H1 (cell line): ENCODE data around the gene MED16.

Experiments
- CEBPB ChIP-seq: IDR thresholded peaks from 2 replicates; pipeline ENCODE4 v1.6.1; 2012; ENCODE audit warnings: low read depth, low read length
- CTCF ChIP-seq, 3 experiments: IDR thresholded peaks; 1 replicate in 2 of 3; 2 replicates in 1 of 3; pipeline versions ENCODE4 v1.5.1 to v1.6.1; 2011; ENCODE audit warnings: low read length in 3 of 3, mild to moderate bottlenecking in 3 of 3, inconsistent platforms in 2 of 3, low read depth in 1 of 3, moderate library complexity in 1 of 3; ENCODE audit not compliant: insufficient read depth in 1 of 3; ENCODE audit errors: control extremely low read depth in 1 of 3
- EZH2 ChIP-seq: fragments of 200-600 bp; sonication (generic); IDR thresholded peaks from 2 replicates; pipeline ENCODE4 v1.7.1; 2012; ENCODE audit warnings: low read depth, mild to moderate bottlenecking, moderate library complexity, low read length, inconsistent platforms; ENCODE audit not compliant: severe bottlenecking
- RAD21 ChIP-seq, 2 experiments: IDR thresholded peaks in 1 of 2; conservative IDR thresholded peaks in 1 of 2; 2 replicates each; pipeline ENCODE4 v1.6.1; 2011; ENCODE audit warnings: low read depth in 2 of 2, low read length in 2 of 2, improper control_type of control experiment in 1 of 2, inconsistent platforms in 1 of 2, mild to moderate bottlenecking in 1 of 2, moderate library complexity in 1 of 2
- TF ChIP-seq, protein P1 (sequence below): IDR thresholded peaks from 2 replicates; pipeline ENCODE4 v1.6.1; 2012; ENCODE audit warnings: inconsistent platforms

DNA sequence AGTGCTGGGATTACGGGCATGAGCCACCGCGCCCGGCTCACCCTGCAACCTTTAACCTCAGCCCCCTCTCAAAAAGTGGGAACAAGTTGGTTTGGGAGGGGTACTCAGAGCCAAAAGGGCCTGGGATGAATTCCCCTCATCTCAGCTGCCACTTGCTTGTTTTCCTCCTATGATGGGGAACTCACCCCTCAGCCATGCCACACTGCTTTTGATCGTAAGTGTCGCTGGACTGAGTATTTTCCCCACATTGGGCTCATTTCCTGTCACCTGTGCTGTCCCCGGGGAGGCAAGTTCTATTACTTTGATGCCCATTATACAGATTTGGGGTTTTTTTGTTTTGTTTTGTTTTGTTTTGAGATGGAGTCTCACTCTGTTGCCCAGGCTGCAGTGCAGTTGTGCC, 13.5 kb upstream of the MED16 start:
- TF ChIP-seq EZH2 (no peak), CTCF (IDR thresholded peaks at IDR 0.05; ENCODE audit: control extremely low read depth in 1 of 3, insufficient read depth in 1 of 3, low read depth in 1 of 3, low read length in 3 of 3) (no peak), RAD21 (IDR thresholded peaks at IDR 0.05 in 1 of 2, conservative IDR thresholded peaks at IDR 0.05 in 1 of 2; ENCODE audit: low read depth in 2 of 2, low read length in 2 of 2) (no peak), CEBPB (no peak)
- TF ChIP-seq, protein P1, sequence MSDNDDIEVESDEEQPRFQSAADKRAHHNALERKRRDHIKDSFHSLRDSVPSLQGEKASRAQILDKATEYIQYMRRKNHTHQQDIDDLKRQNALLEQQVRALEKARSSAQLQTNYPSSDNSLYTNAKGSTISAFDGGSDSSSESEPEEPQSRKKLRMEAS, result no peak
